ENCODE measurements around the gene TTLL3.

DNA sequence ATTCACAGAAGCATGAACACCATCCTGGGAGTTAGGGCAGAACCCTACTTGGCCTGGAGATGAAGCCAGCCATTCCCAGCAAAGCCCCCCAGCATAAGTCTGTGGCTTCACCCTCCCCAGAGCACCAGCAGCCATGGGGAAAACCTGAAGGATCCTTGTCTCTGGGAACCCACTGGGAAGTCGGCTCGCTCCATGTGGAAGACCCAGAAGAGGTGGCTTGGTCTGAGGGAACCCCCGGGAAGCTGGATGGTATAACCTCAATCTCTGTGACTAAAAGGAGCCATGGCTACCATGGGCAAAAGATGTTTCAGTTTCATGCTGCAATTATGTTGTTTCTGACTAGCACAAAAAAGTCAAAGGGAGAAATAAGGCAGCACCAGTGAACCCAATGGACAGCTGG is 45.5 kb downstream of the TTLL3 start:
- TF ChIP-seq, protein P1, sequence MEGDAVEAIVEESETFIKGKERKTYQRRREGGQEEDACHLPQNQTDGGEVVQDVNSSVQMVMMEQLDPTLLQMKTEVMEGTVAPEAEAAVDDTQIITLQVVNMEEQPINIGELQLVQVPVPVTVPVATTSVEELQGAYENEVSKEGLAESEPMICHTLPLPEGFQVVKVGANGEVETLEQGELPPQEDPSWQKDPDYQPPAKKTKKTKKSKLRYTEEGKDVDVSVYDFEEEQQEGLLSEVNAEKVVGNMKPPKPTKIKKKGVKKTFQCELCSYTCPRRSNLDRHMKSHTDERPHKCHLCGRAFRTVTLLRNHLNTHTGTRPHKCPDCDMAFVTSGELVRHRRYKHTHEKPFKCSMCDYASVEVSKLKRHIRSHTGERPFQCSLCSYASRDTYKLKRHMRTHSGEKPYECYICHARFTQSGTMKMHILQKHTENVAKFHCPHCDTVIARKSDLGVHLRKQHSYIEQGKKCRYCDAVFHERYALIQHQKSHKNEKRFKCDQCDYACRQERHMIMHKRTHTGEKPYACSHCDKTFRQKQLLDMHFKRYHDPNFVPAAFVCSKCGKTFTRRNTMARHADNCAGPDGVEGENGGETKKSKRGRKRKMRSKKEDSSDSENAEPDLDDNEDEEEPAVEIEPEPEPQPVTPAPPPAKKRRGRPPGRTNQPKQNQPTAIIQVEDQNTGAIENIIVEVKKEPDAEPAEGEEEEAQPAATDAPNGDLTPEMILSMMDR (IDR thresholded peaks at IDR 0.05) = no peak
- no peak for TF ChIP-seq POLR2A (IDR thresholded peaks at IDR 0.05)

Measured in body of pancreas (tissue), 4 donors.